Measurements from ENCODE around the gene SLC24A3. TPM values are rescaled to one million over a fixed set of nuclear protein-coding genes. Genes with fewer than 3 reads are reported as not detected.

Gene SLC24A3
- polyA plus RNA-seq, 1 donor (not counting 4 experiments of a cell fraction or from before 2014, with no cell fraction given): 0.17 TPM

GRCh38 chr20:19769507-19769906 lies 557.1 kb downstream of the SLC24A3 start:
- Histone ChIP-seq H3K4me2 (ENCODE audit: control insufficient read depth, extremely low read depth, insufficient read depth, low read depth, low read length) (no peak overlapping the region), H2AFZ (ENCODE audit: control insufficient read depth, low read length) (no peak overlapping the region), H3K27ac (ENCODE audit: control insufficient read depth, insufficient read depth, low read length) (no peak overlapping the region), H3K79me2 (ENCODE audit: control insufficient read depth, insufficient read depth, low read length) (no peaks in the 10 kb centered on the region), H3K36me3 (ENCODE audit: control insufficient read depth in 2 of 2, extremely low read depth in 1 of 2, insufficient read depth in 2 of 2, low read length in 2 of 2) (no peaks in the 10 kb centered on the region), H4K20me1 (ENCODE audit: control insufficient read depth, extremely low read depth, insufficient read depth, low read length) (no peaks in the 10 kb centered on the region), H3K9ac (ENCODE audit: control insufficient read depth, extremely low read depth, insufficient read depth, low read length) (no peak overlapping the region), H3K4me1 (ENCODE audit: control insufficient read depth, extremely low read depth, insufficient read depth, low read length) (no peaks in the 10 kb centered on the region), H3K9me1 (ENCODE audit: control insufficient read depth, extremely low read depth, insufficient read depth, low read length) (no peaks in the 10 kb centered on the region), H3K4me3 (ENCODE audit: control insufficient read depth in 2 of 3, extremely low read depth in 1 of 3, insufficient read depth in 2 of 3, low read depth in 1 of 3, low read length in 3 of 3) (no peak overlapping the region), H3K27me3 (ENCODE audit: control insufficient read depth, extremely low read depth, insufficient read depth, low read length) (no peaks in the 10 kb centered on the region), H3K9me3 (ENCODE audit: control insufficient read depth, low read depth, low read length) (no peaks in the 10 kb centered on the region)
- DNase-seq (ENCODE audit: low read depth, low spot score) (no peak), FAIRE-seq (peak; percentile 26)
- dilution Hi-C loops (cut with MboI; ENCODE audit: extremely low pct_ligation_motif_present, low sequenced_read_pairs): no loop called here
- TF ChIP-seq, protein P1, sequence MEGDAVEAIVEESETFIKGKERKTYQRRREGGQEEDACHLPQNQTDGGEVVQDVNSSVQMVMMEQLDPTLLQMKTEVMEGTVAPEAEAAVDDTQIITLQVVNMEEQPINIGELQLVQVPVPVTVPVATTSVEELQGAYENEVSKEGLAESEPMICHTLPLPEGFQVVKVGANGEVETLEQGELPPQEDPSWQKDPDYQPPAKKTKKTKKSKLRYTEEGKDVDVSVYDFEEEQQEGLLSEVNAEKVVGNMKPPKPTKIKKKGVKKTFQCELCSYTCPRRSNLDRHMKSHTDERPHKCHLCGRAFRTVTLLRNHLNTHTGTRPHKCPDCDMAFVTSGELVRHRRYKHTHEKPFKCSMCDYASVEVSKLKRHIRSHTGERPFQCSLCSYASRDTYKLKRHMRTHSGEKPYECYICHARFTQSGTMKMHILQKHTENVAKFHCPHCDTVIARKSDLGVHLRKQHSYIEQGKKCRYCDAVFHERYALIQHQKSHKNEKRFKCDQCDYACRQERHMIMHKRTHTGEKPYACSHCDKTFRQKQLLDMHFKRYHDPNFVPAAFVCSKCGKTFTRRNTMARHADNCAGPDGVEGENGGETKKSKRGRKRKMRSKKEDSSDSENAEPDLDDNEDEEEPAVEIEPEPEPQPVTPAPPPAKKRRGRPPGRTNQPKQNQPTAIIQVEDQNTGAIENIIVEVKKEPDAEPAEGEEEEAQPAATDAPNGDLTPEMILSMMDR (optimal IDR thresholded peaks at IDR 0.05 in 1 of 3, IDR thresholded peaks at IDR 0.05 in 1 of 3, conservative IDR thresholded peaks at IDR 0.05 in 1 of 3; ENCODE audit: extremely low read depth in 1 of 3, insufficient read depth in 2 of 3, low read length in 3 of 3): no peak
- TF ChIP-seq EZH2 (IDR thresholded peaks at IDR 0.05; ENCODE audit: low read length): no peak

DNA sequence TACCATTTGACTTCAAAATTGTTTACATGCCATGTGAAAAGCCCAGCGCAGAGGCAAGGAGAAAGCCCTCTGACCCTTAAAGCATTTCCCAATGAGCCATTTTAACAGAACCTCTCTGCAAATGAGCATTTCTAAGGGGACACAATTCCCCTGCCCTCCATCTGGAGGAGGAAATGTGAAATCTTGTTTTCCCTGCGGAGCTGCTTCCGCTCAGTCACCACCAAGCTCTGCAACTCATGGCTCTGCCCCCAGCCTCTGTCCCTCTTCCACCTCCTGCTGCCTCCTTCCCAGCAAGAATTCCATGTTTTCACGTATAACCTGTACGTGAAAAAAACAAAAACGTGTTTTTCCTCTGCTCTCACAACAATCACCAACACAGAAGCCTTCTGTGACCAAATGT lies 557.9 kb downstream of the SLC24A3 start:
- H3K27me3 ChIP-seq (ENCODE audit: control insufficient read depth, extremely low read depth, insufficient read depth, low read length): no peaks in the 10 kb centered on the region
- FAIRE-seq (no peak), DNase-seq (ENCODE audit: low read depth, low spot score) (no peak)
- no peak for TF ChIP-seq EZH2 (IDR thresholded peaks at IDR 0.05; ENCODE audit: low read length)
- TF ChIP-seq, protein P1 (optimal IDR thresholded peaks at IDR 0.05 in 1 of 3, IDR thresholded peaks at IDR 0.05 in 1 of 3, conservative IDR thresholded peaks at IDR 0.05 in 1 of 3; ENCODE audit: extremely low read depth in 1 of 3, insufficient read depth in 2 of 3, low read length in 3 of 3): no peak
- H3K79me2 ChIP-seq (ENCODE audit: control insufficient read depth, insufficient read depth, low read length): no peaks in the 10 kb centered on the region
- dilution Hi-C loops (cut with MboI; ENCODE audit: extremely low pct_ligation_motif_present, low sequenced_read_pairs): no loop called here
- H3K9me3 ChIP-seq (ENCODE audit: control insufficient read depth, low read depth, low read length): no peaks in the 10 kb centered on the region
- H3K9me1 ChIP-seq (ENCODE audit: control insufficient read depth, extremely low read depth, insufficient read depth, low read length): no peaks in the 10 kb centered on the region
- no peak overlapping the region for H3K4me3 ChIP-seq (ENCODE audit: control insufficient read depth in 2 of 3, extremely low read depth in 1 of 3, insufficient read depth in 2 of 3, low read depth in 1 of 3, low read length in 3 of 3)
- H3K9ac ChIP-seq (ENCODE audit: control insufficient read depth, extremely low read depth, insufficient read depth, low read length): no peak overlapping the region
- H2AFZ ChIP-seq (ENCODE audit: control insufficient read depth, low read length): no peak overlapping the region
- H3K4me1 ChIP-seq (ENCODE audit: control insufficient read depth, extremely low read depth, insufficient read depth, low read length): no peaks in the 10 kb centered on the region
- no peaks in the 10 kb centered on the region for H3K36me3 ChIP-seq (ENCODE audit: control insufficient read depth in 2 of 2, extremely low read depth in 1 of 2, insufficient read depth in 2 of 2, low read length in 2 of 2)
- no peak overlapping the region for H3K27ac ChIP-seq (ENCODE audit: control insufficient read depth, insufficient read depth, low read length)
- no peak overlapping the region for H3K4me2 ChIP-seq (ENCODE audit: control insufficient read depth, extremely low read depth, insufficient read depth, low read depth, low read length)
- H4K20me1 ChIP-seq (ENCODE audit: control insufficient read depth, extremely low read depth, insufficient read depth, low read length): no peaks in the 10 kb centered on the region
